D721Med (cell line): ENCODE measurements around the gene MEOX1.

Experiments used
- DNase-seq: peaks from one replicate; pipeline ENCODE4 v3.0.0; 2011; ENCODE audit warnings: low spot score; ENCODE audit not compliant: insufficient read length
- FAIRE-seq: peaks from 2 replicates; lab custom pipeline; 2011; peaks lifted over from hg19 to GRCh38; lab: Jason Lieb, UNC
- CTCF ChIP-seq: IDR thresholded peaks from 2 replicates; pipeline ENCODE4 v1.5.1; 2012; ENCODE audit warnings: mild to moderate bottlenecking, control low read depth; ENCODE audit not compliant: insufficient read depth; ENCODE audit errors: missing control alignments

Gene MEOX1

GRCh38 chr17:43659823-43660617 is 1.7 kb downstream of the MEOX1 start:
- FAIRE-seq, result no peak
- no peak for DNase-seq

GRCh38 chr17:43658900-43659299 is 2.8 kb downstream of the MEOX1 start:
- no peak for DNase-seq
- no peak for TF ChIP-seq CTCF
- no peak for FAIRE-seq

More at GRCh38 chr17:43659823-43660617, 1.7 kb downstream of the MEOX1 start:
- TF ChIP-seq CTCF, result no peak

GRCh38 chr17:43655693-43656255 is 5.9 kb downstream of the MEOX1 start:
- DNase-seq (no peak), FAIRE-seq (no peak)
- no peak for TF ChIP-seq CTCF

- FAIRE-seq, result no peak
- DNase-seq, result no peak
- TF ChIP-seq CTCF, result no peak
Measured at GRCh38 chr17:43652124-43652480, 9.6 kb downstream of the MEOX1 start.

- FAIRE-seq (no peak), DNase-seq (no peak)
- TF ChIP-seq CTCF, result no peak
Measured at GRCh38 chr17:43650471-43650870, 11.3 kb downstream of the MEOX1 start.

- FAIRE-seq, result no peak
- TF ChIP-seq CTCF, result no peak
Measured at GRCh38 chr17:43648916-43649315, 12.8 kb downstream of the MEOX1 start.

More at GRCh38 chr17:43648916-43649315, 12.8 kb downstream of the MEOX1 start:
- DNase-seq, result no peak
